ENCODE measurements around the gene RPGRIP1. TPM values are rescaled to one million over a fixed set of nuclear protein-coding genes. Genes with fewer than 3 reads are reported as not detected.

RPGRIP1 gene
- total RNA-seq, result 1.7 TPM
- long read RNA-seq, partial matches to known transcripts, result 0 of 2 reads
- long read RNA-seq, other reads (novel, unspliced or antisense), result 2 of 2 reads

GRCh38 chr14:21279783-21280182 lies at the start of gene RPGRIP1:
Gene RPGRIP1, plus strand, starts transcription at chr14:21280083. Its CDS starts 7,894 bp downstream, at chr14:21287977.
- no peaks in the 10 kb centered on the region for H3K4me1 ChIP-seq
- TF ChIP-seq CTCF (IDR thresholded peaks at IDR 0.05), result no peak
- no peaks in the 10 kb centered on the region for H3K27me3 ChIP-seq
- ATAC-seq (no peak), DNase-seq (no peak)
- H3K9me3 ChIP-seq, result no peaks in the 10 kb centered on the region
- H3K36me3 ChIP-seq, result no peaks in the 10 kb centered on the region
- H3K4me3 ChIP-seq, result no peak within 1 kb of the TSS
- intact Hi-C loops (cut with DNase I), result no loop called here
- H3K27ac ChIP-seq, result no peak within 1 kb of the TSS

GRCh38 chr14:21231020-21231652 lies 48.7 kb upstream of the RPGRIP1 start:
- DNase-seq, result no peak
- no peaks in the 10 kb centered on the region for H3K27me3 ChIP-seq
- intact Hi-C loops (cut with DNase I), result no loop called here
- no peak for ATAC-seq
- peaks cover 54% of the 10 kb centered on the region for H3K4me1 ChIP-seq
- H3K4me3 ChIP-seq, result no peak overlapping the region
- no peaks in the 10 kb centered on the region for H3K9me3 ChIP-seq
- H3K27ac ChIP-seq, result no peak overlapping the region
- peaks cover 93% of the 10 kb centered on the region for H3K36me3 ChIP-seq
- TF ChIP-seq CTCF (IDR thresholded peaks at IDR 0.05), result no peak

GRCh38 chr14:21233457-21234076 lies 46.3 kb upstream of the RPGRIP1 start:
- peak; percentile 21 for TF ChIP-seq CTCF (IDR thresholded peaks at IDR 0.05)
- DNase-seq (no peak), ATAC-seq (peak; percentile 36)
- Histone ChIP-seq H3K36me3 (peaks cover 92% of the 10 kb centered on the region), H3K27me3 (no peaks in the 10 kb centered on the region), H3K4me1 (peaks cover 72% of the 10 kb centered on the region), H3K27ac (no peak overlapping the region), H3K4me3 (no peak overlapping the region), H3K9me3 (no peaks in the 10 kb centered on the region)
- intact Hi-C loops (cut with DNase I), result no loop called here

GRCh38 chr14:21234112-21234511 lies 45.8 kb upstream of the RPGRIP1 start:
- H3K27ac ChIP-seq, result no peak overlapping the region
- H3K9me3 ChIP-seq, result no peaks in the 10 kb centered on the region
- H3K36me3 ChIP-seq, result peaks cover 92% of the 10 kb centered on the region
- intact Hi-C loops (cut with DNase I), result no loop called here
- no peak for TF ChIP-seq CTCF (IDR thresholded peaks at IDR 0.05)
- ATAC-seq (no peak), DNase-seq (no peak)
- H3K27me3 ChIP-seq, result no peaks in the 10 kb centered on the region
- H3K4me1 ChIP-seq, result peaks cover 72% of the 10 kb centered on the region
- H3K4me3 ChIP-seq, result no peak overlapping the region

GRCh38 chr14:21236948-21237797 lies 42.7 kb upstream of the RPGRIP1 start:
- H3K9me3 ChIP-seq, result no peaks in the 10 kb centered on the region
- no peak overlapping the region for H3K27ac ChIP-seq
- peaks cover 70% of the 10 kb centered on the region for H3K36me3 ChIP-seq
- H3K27me3 ChIP-seq, result no peaks in the 10 kb centered on the region
- intact Hi-C loops (cut with DNase I), result no loop called here
- no peak overlapping the region for H3K4me3 ChIP-seq
- ATAC-seq (peak; percentile 78), DNase-seq (no peak)
- H3K4me1 ChIP-seq, result peaks cover 80% of the 10 kb centered on the region
- TF ChIP-seq CTCF (IDR thresholded peaks at IDR 0.05), result no peak
